LNCaP clone FGC (cell line): ENCODE measurements around the gene MARK3.

Experiments used
- DNase-seq: peaks from one replicate; pipeline ENCODE4 v3.0.0-alpha.2; 2011; ENCODE audit warnings: low read depth
- H3K4me3 ChIP-seq: 2 replicates; pipeline ENCODE4 v1.5.1; 2011; ENCODE audit warnings: mild to moderate bottlenecking, low read depth, low read length, control low read depth
- TF ChIP-seq, protein P1 (sequence below): IDR thresholded peaks from 2 replicates; pipeline ENCODE4 v1.5.1; 2012; ENCODE audit warnings: mild to moderate bottlenecking; ENCODE audit not compliant: control insufficient read depth, insufficient read depth; ENCODE audit errors: extremely low read depth

The MARK3 gene

GRCh38 chr14:103530390-103530789 lies 145.2 kb downstream of the MARK3 start:
- TF ChIP-seq, protein P1, sequence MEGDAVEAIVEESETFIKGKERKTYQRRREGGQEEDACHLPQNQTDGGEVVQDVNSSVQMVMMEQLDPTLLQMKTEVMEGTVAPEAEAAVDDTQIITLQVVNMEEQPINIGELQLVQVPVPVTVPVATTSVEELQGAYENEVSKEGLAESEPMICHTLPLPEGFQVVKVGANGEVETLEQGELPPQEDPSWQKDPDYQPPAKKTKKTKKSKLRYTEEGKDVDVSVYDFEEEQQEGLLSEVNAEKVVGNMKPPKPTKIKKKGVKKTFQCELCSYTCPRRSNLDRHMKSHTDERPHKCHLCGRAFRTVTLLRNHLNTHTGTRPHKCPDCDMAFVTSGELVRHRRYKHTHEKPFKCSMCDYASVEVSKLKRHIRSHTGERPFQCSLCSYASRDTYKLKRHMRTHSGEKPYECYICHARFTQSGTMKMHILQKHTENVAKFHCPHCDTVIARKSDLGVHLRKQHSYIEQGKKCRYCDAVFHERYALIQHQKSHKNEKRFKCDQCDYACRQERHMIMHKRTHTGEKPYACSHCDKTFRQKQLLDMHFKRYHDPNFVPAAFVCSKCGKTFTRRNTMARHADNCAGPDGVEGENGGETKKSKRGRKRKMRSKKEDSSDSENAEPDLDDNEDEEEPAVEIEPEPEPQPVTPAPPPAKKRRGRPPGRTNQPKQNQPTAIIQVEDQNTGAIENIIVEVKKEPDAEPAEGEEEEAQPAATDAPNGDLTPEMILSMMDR, result no peak
- DNase-seq, result no peak
- peak overlapping the region; percentile 100 for H3K4me3 ChIP-seq

GRCh38 chr14:103530831-103531230 lies 145.6 kb downstream of the MARK3 start:
- DNase-seq, result no peak
- no peak overlapping the region for H3K4me3 ChIP-seq
- TF ChIP-seq, protein P1, result no peak

GRCh38 chr14:103531421-103532215 lies 146.4 kb downstream of the MARK3 start:
- DNase-seq, result no peak
- TF ChIP-seq, protein P1, result no peak
- H3K4me3 ChIP-seq, result no peak overlapping the region

- H3K4me3 ChIP-seq, result no peak overlapping the region
- DNase-seq, result no peak
- TF ChIP-seq, protein P1, result no peak
Measured at GRCh38 chr14:103532216-103533136, 147.3 kb downstream of the MARK3 start.

DNA sequence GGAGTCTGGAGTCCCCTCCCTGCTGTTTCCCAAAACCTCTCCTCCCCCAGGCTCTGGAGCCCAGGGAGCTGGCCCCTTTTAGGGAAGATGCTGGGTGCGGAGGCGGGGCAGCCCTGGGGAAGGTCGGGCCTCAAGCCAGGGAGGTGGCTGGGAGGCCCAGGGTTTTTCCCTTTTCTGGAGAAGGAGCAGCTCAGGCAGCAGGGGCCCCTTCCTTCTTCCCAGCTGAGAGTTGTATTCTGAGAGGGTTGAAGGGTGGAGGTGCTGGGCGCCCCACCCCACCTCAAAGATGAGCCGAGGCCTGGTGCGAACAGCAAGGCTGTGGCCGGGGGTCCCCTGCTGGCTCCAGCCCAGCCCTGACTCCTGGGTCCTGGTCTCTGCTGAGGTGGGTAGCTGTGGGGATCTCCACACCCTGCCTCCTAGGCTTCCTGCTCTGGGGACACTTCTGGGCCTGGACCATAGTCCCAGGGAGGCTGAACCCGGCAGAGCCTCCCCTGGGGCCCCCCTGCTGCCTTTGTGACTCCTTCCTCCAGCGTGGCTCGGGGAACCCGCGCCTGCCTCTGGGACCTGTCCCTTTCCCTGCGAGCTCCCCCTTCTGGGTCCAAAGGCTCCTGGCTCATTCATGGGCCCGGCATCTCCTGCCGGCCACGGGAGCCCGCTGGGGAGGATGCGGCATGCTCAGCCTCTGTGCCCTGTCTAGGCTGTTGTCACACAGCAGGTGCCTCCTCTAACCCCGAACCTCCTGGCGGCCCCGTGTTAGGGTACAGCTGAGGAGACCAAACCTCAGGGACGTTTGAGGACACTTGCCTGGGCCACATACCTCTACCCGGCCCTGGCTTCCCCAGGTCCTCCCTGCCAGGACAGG lies 148.2 kb downstream of the MARK3 start:
- DNase-seq, result no peak
- TF ChIP-seq, protein P1, result no peak
- H3K4me3 ChIP-seq, result no peak overlapping the region

DNA sequence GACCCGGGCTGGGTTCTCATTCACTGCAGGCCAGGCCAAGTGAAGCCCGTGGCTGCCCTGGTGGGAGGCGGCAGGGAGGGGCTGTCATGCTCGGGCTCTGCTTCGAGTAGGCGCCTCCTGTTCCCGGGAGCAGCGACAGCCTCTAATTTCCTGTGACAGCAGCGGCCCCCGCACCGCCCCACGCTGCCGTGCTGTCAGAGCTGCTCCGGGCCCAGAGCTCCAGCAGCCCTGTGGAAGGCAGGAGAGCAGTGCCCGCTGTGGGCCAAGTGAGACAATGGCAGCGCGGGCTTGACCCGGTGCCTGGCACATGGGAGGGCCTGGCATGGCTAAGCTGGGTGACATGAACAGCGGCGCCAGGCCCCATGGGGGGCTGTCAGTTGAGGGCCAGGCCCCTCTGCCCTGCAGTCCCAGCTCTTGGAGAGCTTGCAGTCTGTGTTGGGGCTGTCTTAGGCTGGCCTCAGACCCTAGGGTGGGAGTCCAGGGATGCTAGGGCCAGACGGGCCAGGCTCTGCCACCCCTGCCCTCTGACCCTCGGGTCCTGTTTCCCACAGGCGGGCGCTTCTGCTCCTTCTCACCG lies 148.9 kb downstream of the MARK3 start:
- TF ChIP-seq, protein P1, result no peak
- no peak overlapping the region for H3K4me3 ChIP-seq
- no peak for DNase-seq
